IMR-90 (cell line): Measurements from ENCODE around the gene CHI3L1.

Experiments
- CEBPB ChIP-seq: IDR thresholded peaks from 2 replicates; pipeline ENCODE4 v1.6.1; 2012; ENCODE audit warnings: low read depth, low read length, improper control_type of control experiment
- MAZ ChIP-seq: IDR thresholded peaks from 2 replicates; pipeline ENCODE4 v1.6.1; 2012; ENCODE audit warnings: low read depth, mild to moderate bottlenecking, low read length, improper control_type of control experiment, moderate library complexity, borderline replicate concordance
- POLR2A ChIP-seq: IDR thresholded peaks from 2 replicates; pipeline ENCODE4 v1.6.1; 2012; ENCODE audit warnings: mild to moderate bottlenecking, low read depth, low read length
- RFX5 ChIP-seq: IDR thresholded peaks from 2 replicates; pipeline ENCODE4 v1.8.0; 2012; ENCODE audit warnings: low read depth, mild to moderate bottlenecking, low read length, moderate library complexity
- TF ChIP-seq, protein P1 (sequence below): conservative IDR thresholded peaks from 2 replicates; pipeline ENCODE4 v1.5.1; 2012; ENCODE audit warnings: mild to moderate bottlenecking, low read depth, low read length, improper control_type of control experiment
- TF ChIP-seq, protein P2 (sequence below): fragments of 150-350 bp; IDR thresholded peaks from 2 replicates; pipeline ENCODE4 v1.6.1; 2017; ENCODE audit warnings: mild to moderate bottlenecking, antibody characterized with exemption, low read length, low read depth

DNA sequence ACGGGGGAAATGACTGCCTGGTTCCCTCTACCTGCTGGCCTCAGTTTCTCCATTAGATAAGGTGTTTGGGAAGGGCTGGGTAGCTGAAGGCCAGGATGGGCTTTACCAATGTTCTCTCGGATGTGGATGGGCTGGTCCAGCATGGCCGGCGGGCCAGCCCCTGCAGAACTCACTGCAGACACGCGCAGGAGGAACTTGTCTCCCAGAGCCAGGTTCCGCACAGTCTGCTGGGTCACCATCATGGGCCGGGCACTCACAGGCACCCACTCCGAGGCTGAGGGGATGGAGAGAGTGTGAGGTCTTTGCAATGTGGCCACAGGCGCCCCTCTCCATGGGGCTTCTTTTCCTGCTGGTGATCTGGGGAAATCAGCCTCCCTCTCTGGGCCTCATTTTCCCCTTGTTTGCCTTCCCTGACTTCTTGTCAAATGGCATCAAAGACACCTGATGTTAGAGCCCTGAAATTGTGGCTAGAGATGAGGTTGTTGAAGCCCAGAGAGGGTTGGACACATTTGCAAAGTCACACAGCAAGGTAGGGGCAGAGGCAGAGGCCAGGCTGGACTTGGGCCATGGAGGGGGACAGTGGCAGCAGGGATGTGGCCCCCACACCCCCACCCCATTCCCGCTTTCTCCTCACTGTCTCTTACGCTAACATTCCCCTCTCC, 12.0 kb downstream of the CHI3L1 start:
- TF ChIP-seq, protein P1, sequence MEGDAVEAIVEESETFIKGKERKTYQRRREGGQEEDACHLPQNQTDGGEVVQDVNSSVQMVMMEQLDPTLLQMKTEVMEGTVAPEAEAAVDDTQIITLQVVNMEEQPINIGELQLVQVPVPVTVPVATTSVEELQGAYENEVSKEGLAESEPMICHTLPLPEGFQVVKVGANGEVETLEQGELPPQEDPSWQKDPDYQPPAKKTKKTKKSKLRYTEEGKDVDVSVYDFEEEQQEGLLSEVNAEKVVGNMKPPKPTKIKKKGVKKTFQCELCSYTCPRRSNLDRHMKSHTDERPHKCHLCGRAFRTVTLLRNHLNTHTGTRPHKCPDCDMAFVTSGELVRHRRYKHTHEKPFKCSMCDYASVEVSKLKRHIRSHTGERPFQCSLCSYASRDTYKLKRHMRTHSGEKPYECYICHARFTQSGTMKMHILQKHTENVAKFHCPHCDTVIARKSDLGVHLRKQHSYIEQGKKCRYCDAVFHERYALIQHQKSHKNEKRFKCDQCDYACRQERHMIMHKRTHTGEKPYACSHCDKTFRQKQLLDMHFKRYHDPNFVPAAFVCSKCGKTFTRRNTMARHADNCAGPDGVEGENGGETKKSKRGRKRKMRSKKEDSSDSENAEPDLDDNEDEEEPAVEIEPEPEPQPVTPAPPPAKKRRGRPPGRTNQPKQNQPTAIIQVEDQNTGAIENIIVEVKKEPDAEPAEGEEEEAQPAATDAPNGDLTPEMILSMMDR, result no peak
- TF ChIP-seq RFX5 (no peak), POLR2A (no peak), CEBPB (no peak), MAZ (no peak)
- TF ChIP-seq, protein P2, sequence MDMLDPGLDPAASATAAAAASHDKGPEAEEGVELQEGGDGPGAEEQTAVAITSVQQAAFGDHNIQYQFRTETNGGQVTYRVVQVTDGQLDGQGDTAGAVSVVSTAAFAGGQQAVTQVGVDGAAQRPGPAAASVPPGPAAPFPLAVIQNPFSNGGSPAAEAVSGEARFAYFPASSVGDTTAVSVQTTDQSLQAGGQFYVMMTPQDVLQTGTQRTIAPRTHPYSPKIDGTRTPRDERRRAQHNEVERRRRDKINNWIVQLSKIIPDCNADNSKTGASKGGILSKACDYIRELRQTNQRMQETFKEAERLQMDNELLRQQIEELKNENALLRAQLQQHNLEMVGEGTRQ, result no peak
